OCI-LY7 (cell line): ENCODE measurements around the gene WDR36. TPM values are rescaled to one million over a fixed set of nuclear protein-coding genes. Genes with fewer than 3 reads are reported as not detected.

Experiments used
- BruUV-seq: library from RNA; stranded (reverse); fragments of 400-500 nt; replicated peaks from 2 replicates; lab custom pipeline; 2021; lab: Mats Ljungman, UMichigan
- CTCF ChIA-PET: fragments of 300-600 bp; sonication (Branson Sonifier 250); formaldehyde crosslinking; loops from one replicate; lab custom pipeline; 2022; ENCODE audit warnings: antibody characterized with exemption; ENCODE audit not compliant: unreplicated experiment; lab: Charles Lee
- POLR2A ChIA-PET: fragments of 300-600 bp; sonication (Branson Sonifier 250); formaldehyde crosslinking; loops from one replicate; lab custom pipeline; 2022; ENCODE audit warnings: antibody characterized with exemption; lab: Charles Lee
- DNase-seq: peaks from one replicate; pipeline ENCODE4 v3.0.0-alpha.2; 2015; ENCODE audit warnings: low spot score
- H2AFZ ChIP-seq: fragments of 200-600 bp; sonication (generic), shearing (Covaris generic); 2 replicates; pipeline ENCODE4 v1.6.1; 2014; ENCODE audit warnings: mild to moderate bottlenecking, antibody characterized with exemption, low read length, moderate library complexity
- H3K27ac ChIP-seq: fragments of 200-600 bp; sonication (generic); 2 replicates; pipeline ENCODE4 v1.5.1; 2014; ENCODE audit warnings: mixed run types, low read depth, mild to moderate bottlenecking, moderate library complexity, low read length, inconsistent platforms; ENCODE audit not compliant: poor library complexity, severe bottlenecking
- H3K36me3 ChIP-seq: fragments of 200-600 bp; sonication (generic); 2 replicates; pipeline ENCODE4 v1.6.1; 2014; ENCODE audit warnings: mild to moderate bottlenecking, antibody characterized with exemption, low read length, moderate library complexity, mixed read lengths; ENCODE audit not compliant: insufficient read depth
- H3K4me1 ChIP-seq: fragments of 200-600 bp; sonication (generic); 2 replicates; pipeline ENCODE4 v1.5.1; 2014; ENCODE audit warnings: mild to moderate bottlenecking, low read length; ENCODE audit not compliant: insufficient read depth, poor library complexity, severe bottlenecking
- H3K4me2 ChIP-seq: fragments of 200-600 bp; sonication (generic); 2 replicates; pipeline ENCODE4 v1.6.1; 2014; ENCODE audit warnings: mild to moderate bottlenecking, low read length
- H3K4me3 ChIP-seq: fragments of 200-600 bp; sonication (generic); 2 replicates; pipeline ENCODE4 v1.5.1; 2014; ENCODE audit warnings: mild to moderate bottlenecking, low read depth, low read length; ENCODE audit not compliant: poor library complexity, severe bottlenecking
- H3K79me2 ChIP-seq: fragments of 200-600 bp; sonication (generic); 2 replicates; pipeline ENCODE4 v1.6.1; 2016; ENCODE audit warnings: low read depth, mild to moderate bottlenecking, low read length, moderate library complexity, mixed read lengths; ENCODE audit not compliant: insufficient read depth
- H3K9me2 ChIP-seq: fragments of 200-600 bp; sonication (generic); 2 replicates; pipeline ENCODE4 v1.6.1; 2016; ENCODE audit warnings: mild to moderate bottlenecking, low read length, mixed read lengths; ENCODE audit not compliant: insufficient read depth
- H3K9me3 ChIP-seq: fragments of 200-600 bp; sonication (generic); 2 replicates; pipeline ENCODE4 v1.6.1; 2014; ENCODE audit warnings: mild to moderate bottlenecking, mixed run types, low read length, mixed read lengths
- H4K20me1 ChIP-seq: fragments of 200-600 bp; sonication (generic); 2 replicates; pipeline ENCODE4 v1.6.1; 2014; ENCODE audit warnings: mild to moderate bottlenecking, antibody characterized with exemption, low read length, moderate library complexity, mixed read lengths; ENCODE audit not compliant: insufficient read depth
- EZH2phosphoT487 ChIP-seq: fragments of 200-600 bp; sonication (generic); IDR thresholded peaks from 2 replicates; pipeline ENCODE4 v1.6.1; 2018; ENCODE audit warnings: low read depth, borderline replicate concordance, mild to moderate bottlenecking, mixed run types, antibody characterized with exemption, low read length, moderate library complexity, mixed read lengths
- intact Hi-C: fragments of 100-400 bp; cut with micrococcal nuclease; formaldehyde crosslinking; loops from one replicate; pipeline ENCODE4 v1.10.0; 2022; ENCODE audit not compliant: unreplicated experiment
- total RNA-seq, 2 experiments: library from RNA; depleted of rRNA in 1 of 2; stranded (reverse); fragments of >200 nt in 1 of 2; shearing (Covaris generic) in 1 of 2; gene quantifications; 2 replicates each; pipeline ENCODE4 v1.2.3, GENCODE V29; 2014 to 2022
- TF ChIP-seq, protein P1 (sequence below): fragments of 200-600 bp; sonication (generic); conservative IDR thresholded peaks from 2 replicates; pipeline ENCODE4 v1.5.1; 2014; ENCODE audit warnings: mild to moderate bottlenecking, antibody characterized with exemption, low read length, moderate library complexity, mixed read lengths

The WDR36 gene
- total RNA-seq, 2 experiments from 2014 or later: 46.5 to 49.4 TPM

DNA sequence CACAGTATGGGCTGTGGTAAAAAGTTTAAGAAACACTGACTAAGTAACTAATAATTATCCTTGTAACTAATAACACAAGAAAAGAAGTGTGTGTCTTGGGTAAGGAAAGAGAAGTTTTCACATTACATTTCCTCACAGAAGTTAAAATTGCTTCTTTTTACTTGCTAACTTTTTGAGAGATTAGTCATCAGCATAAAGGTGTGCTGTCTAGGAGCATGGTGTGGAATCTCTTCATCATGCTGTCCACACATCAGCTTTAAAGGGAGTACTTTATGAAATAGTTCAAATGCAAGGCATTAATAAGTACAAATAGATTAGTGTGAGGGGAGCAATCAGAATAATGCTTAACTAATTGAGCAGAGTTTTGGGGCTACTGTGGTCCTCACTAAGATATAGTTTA is 29.8 kb downstream of the WDR36 start:
- BruUV-seq: no TSS peak
- peaks cover 5% of the 10 kb centered on the region; the same call in 1 of the 2 replicates for H3K79me2 ChIP-seq
- POLR2A ChIA-PET: no interaction called here

DNA sequence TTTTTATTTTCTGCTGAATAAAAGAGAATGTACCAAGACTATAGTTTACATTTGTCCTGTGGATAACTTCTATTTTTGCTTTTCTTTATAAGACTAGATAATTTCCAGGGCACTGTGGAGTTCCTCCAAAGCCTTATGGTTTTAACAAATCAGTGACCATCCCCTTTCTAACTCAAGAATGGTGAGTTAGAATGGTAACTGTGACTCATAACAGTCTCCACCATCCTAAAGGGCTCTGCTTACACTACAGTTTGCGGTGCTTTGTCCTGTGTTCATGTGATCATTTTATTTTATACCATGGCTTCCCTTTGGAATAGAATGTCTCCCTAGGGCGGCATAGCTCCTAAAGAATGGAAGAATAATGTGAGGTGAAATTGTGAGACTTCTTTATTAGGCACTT is 30.2 kb downstream of the WDR36 start:
- no peak overlapping the region for H2AFZ ChIP-seq
- no peak overlapping the region for H3K4me2 ChIP-seq
- H3K9me3 ChIP-seq: no peaks in the 10 kb centered on the region
- peaks cover 4% of the 10 kb centered on the region; the same call in 1 of the 2 replicates for H4K20me1 ChIP-seq
- H3K79me2 ChIP-seq: peaks cover 5% of the 10 kb centered on the region; the same call in 1 of the 2 replicates
- ChIA-PET POLR2A (no interaction called here), CTCF (no interaction called here)
- BruUV-seq: no TSS peak
- H3K36me3 ChIP-seq: peaks cover 99% of the 10 kb centered on the region
- intact Hi-C loops: no loop called here
- no peak for TF ChIP-seq EZH2phosphoT487
- TF ChIP-seq, protein P1, sequence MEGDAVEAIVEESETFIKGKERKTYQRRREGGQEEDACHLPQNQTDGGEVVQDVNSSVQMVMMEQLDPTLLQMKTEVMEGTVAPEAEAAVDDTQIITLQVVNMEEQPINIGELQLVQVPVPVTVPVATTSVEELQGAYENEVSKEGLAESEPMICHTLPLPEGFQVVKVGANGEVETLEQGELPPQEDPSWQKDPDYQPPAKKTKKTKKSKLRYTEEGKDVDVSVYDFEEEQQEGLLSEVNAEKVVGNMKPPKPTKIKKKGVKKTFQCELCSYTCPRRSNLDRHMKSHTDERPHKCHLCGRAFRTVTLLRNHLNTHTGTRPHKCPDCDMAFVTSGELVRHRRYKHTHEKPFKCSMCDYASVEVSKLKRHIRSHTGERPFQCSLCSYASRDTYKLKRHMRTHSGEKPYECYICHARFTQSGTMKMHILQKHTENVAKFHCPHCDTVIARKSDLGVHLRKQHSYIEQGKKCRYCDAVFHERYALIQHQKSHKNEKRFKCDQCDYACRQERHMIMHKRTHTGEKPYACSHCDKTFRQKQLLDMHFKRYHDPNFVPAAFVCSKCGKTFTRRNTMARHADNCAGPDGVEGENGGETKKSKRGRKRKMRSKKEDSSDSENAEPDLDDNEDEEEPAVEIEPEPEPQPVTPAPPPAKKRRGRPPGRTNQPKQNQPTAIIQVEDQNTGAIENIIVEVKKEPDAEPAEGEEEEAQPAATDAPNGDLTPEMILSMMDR: no peak
- DNase-seq: no peak
- H3K4me1 ChIP-seq: no peaks in the 10 kb centered on the region
- no peak overlapping the region for H3K4me3 ChIP-seq
- no peaks in the 10 kb centered on the region for H3K9me2 ChIP-seq
- no peak overlapping the region for H3K27ac ChIP-seq

More for the DNA sequence above, 29.8 kb downstream of the WDR36 start:
- Histone ChIP-seq H3K4me3 (no peak overlapping the region), H3K4me1 (no peaks in the 10 kb centered on the region), H2AFZ (no peak overlapping the region), H3K9me3 (no peaks in the 10 kb centered on the region), H3K27ac (no peak overlapping the region), H3K4me2 (no peak overlapping the region), H3K36me3 (peaks cover 99% of the 10 kb centered on the region), H4K20me1 (peaks cover 6% of the 10 kb centered on the region; the same call in 1 of the 2 replicates), H3K9me2 (no peaks in the 10 kb centered on the region)
- intact Hi-C loops: no loop called here
- DNase-seq: no peak
- CTCF ChIA-PET: no interaction called here
- TF ChIP-seq, protein P1: no peak
- TF ChIP-seq EZH2phosphoT487: no peak

DNA sequence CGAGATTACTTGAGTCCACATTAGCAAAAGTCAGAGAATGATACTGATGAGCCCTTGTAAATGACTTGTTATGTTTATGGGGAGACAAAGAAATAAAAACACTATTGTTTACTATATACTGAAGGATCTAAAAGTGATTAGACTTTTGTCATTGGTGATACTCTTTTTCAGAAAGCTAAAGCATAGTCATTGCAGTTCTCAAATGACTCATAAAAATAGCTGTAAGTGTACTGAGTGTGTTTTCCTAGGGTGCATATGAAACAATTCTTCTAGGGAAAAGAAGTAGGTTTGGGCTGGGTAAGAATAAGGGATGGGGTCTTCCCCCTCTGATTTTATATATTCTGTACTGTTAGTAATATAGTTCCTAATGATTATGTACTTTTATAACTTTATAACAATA is 32.6 kb downstream of the WDR36 start:
- CTCF ChIA-PET: no interaction called here

More for the DNA sequence above, 32.6 kb downstream of the WDR36 start:
- no peak for TF ChIP-seq EZH2phosphoT487
- TF ChIP-seq, protein P1: no peak
- POLR2A ChIA-PET: no interaction called here
- Histone ChIP-seq H3K36me3 (peaks cover 99% of the 10 kb centered on the region), H3K27ac (no peak overlapping the region), H3K9me3 (no peaks in the 10 kb centered on the region), H4K20me1 (no peaks in the 10 kb centered on the region), H3K4me3 (no peak overlapping the region), H2AFZ (no peak overlapping the region), H3K4me1 (no peaks in the 10 kb centered on the region), H3K4me2 (no peak overlapping the region), H3K9me2 (no peaks in the 10 kb centered on the region), H3K79me2 (no peaks in the 10 kb centered on the region)
- intact Hi-C loops: no loop called here
- DNase-seq: no peak
- no TSS peak for BruUV-seq
